ENCODE results near the gene HSD3B7.

- TF ChIP-seq CTCF (tag by site-specific recombination; IDR thresholded peaks at IDR 0.05): no peak
- TF ChIP-seq PBX3 (CRISPR knock-in tag; IDR thresholded peaks at IDR 0.05): no peak
- TF ChIP-seq ZNF530 (tag by site-specific recombination; IDR thresholded peaks at IDR 0.05; ENCODE audit: low read depth): no peak
- no peak for TF ChIP-seq KLF16 (tag by site-specific recombination; IDR thresholded peaks at IDR 0.05)
- no peak for TF ChIP-seq YY1 (tag by site-specific recombination; IDR thresholded peaks at IDR 0.05)
- TF ChIP-seq ZNF19 (tag by site-specific recombination; IDR thresholded peaks at IDR 0.05; ENCODE audit: low read depth): no peak
- no peak for TF ChIP-seq ZNF426 (tag by site-specific recombination; IDR thresholded peaks at IDR 0.05)
- TF ChIP-seq ZNF341 (tag by site-specific recombination; IDR thresholded peaks at IDR 0.05; ENCODE audit: low read depth): no peak
- TF ChIP-seq ZNF335 (tag by site-specific recombination; conservative IDR thresholded peaks at IDR 0.05): no peak
- TF ChIP-seq ZBTB17 (tag by site-specific recombination; IDR thresholded peaks at IDR 0.05): no peak
- no peak for TF ChIP-seq ZNF202 (tag by site-specific recombination; IDR thresholded peaks at IDR 0.05; ENCODE audit: borderline replicate concordance)
- TF ChIP-seq ZNF280D (tag by site-specific recombination; IDR thresholded peaks at IDR 0.05): no peak
- no peak for TF ChIP-seq ZNF423 (tag by site-specific recombination; IDR thresholded peaks at IDR 0.05)
Measured at GRCh38 chr16:30966033-30966619, 18.9 kb upstream of the HSD3B7 start.
